ENCODE measurements around the gene SDSL. TPM values are rescaled to one million over a fixed set of nuclear protein-coding genes. Genes with fewer than 3 reads are reported as not detected.

The SDSL gene
- polyA plus RNA-seq, 3 donors, result 4.6 to 10.0 (median 6.5) TPM

DNA sequence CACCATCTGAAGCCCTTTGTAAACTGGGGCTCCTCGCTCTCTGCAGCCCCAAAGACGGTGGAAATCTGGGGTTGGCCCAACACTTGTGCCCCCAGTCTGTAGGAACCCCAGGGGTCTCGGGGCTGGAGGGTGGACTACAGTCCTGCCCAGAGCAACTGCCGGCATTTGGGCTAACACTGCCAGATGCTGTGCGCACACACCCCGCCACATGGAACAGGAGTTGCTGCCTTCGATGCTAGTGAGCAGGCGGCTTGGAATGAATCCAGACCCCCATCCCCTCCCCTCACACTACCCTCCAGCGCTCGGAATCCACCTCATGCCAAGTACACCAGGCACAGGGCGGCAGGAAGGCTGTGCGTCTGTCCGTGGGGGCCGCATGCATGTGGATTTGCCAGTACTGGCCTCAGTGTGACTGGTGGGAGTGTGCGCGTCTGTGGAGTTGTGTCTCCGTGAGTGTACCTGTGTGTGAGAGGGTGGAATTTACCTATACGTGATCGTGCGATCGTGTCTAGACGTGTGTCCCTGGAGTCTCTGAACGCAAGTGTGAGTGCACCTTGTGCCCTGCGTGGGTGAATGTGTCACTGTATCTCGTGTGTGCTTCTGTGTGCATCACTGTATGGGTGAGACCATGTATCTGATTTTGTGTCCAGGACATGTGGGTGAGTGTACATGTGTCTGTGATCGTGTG lies 44.4 kb downstream of the SDSL start:
- peaks cover 24% of the 10 kb centered on the region for H3K4me1 Mint-ChIP-seq
- no peak overlapping the region for H2AFZ ChIP-seq (ENCODE audit: insufficient read depth, low read depth, low read length, poor library complexity, severe bottlenecking)
- TF ChIP-seq, protein P1, sequence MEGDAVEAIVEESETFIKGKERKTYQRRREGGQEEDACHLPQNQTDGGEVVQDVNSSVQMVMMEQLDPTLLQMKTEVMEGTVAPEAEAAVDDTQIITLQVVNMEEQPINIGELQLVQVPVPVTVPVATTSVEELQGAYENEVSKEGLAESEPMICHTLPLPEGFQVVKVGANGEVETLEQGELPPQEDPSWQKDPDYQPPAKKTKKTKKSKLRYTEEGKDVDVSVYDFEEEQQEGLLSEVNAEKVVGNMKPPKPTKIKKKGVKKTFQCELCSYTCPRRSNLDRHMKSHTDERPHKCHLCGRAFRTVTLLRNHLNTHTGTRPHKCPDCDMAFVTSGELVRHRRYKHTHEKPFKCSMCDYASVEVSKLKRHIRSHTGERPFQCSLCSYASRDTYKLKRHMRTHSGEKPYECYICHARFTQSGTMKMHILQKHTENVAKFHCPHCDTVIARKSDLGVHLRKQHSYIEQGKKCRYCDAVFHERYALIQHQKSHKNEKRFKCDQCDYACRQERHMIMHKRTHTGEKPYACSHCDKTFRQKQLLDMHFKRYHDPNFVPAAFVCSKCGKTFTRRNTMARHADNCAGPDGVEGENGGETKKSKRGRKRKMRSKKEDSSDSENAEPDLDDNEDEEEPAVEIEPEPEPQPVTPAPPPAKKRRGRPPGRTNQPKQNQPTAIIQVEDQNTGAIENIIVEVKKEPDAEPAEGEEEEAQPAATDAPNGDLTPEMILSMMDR (IDR thresholded peaks at IDR 0.05), result no peak
- H3K9ac ChIP-seq (ENCODE audit: insufficient read depth, low read length, poor library complexity, severe bottlenecking), result no peak overlapping the region
- peaks cover 78 to 96% of the 10 kb centered on the region in 2 donors for H3K27me3 ChIP-seq (ENCODE audit: control insufficient read depth in 2 of 2, insufficient read depth in 2 of 2, low read length in 2 of 2)
- no peaks in the 10 kb centered on the region for H4K20me1 ChIP-seq (ENCODE audit: insufficient read depth, low read length)
- intact Hi-C loops (cut with micrococcal nuclease), result no loop called here
- no peaks in the 10 kb centered on the region for H3K36me3 ChIP-seq (replicated peaks in 1 of 2; ENCODE audit: control insufficient read depth in 1 of 2, insufficient read depth in 2 of 2, low read length in 2 of 2)
- H3K4me3 ChIP-seq (replicated peaks in 1 of 3; ENCODE audit: low read depth in 2 of 3, low read length in 3 of 3), result no peak overlapping the region
- peak overlapping the region in 1 of 2 donors; percentile 79 for H3K4me3 Mint-ChIP-seq
- DNase-seq, result no peak
- H3K27ac Mint-ChIP-seq, result no peak overlapping the region
- H3K9me3 ChIP-seq (replicated peaks in 1 of 2; ENCODE audit: control insufficient read depth in 1 of 2, insufficient read depth in 1 of 2, low read length in 2 of 2), result peaks cover 3 to 52% of the 10 kb centered on the region in 2 donors
- peak overlapping the region; percentile 49 for H3K4me2 ChIP-seq (replicated peaks; ENCODE audit: extremely low read depth, low read length, poor library complexity, severe bottlenecking)
- 16% methylated on average over 20 of the region's 26 CpGs for WGBS (ENCODE audit: insufficient coverage)
- H3K27me3 Mint-ChIP-seq (ENCODE audit: low read depth in 3 of 3), result peaks cover 82 to 97% (median 95%) of the 10 kb centered on the region in 3 donors
- H3K36me3 Mint-ChIP-seq, result peaks cover 0 to 12% of the 10 kb centered on the region in 2 donors
- no peaks in the 10 kb centered on the region for H3K79me2 ChIP-seq (ENCODE audit: insufficient read depth, low read length)
- H3K9me3 Mint-ChIP-seq, result peaks cover 0 to 30% (median 18%) of the 10 kb centered on the region in 7 donors
- peaks cover 5 to 20% of the 10 kb centered on the region in 2 donors for H3K4me1 ChIP-seq (ENCODE audit: control insufficient read depth in 1 of 2, insufficient read depth in 2 of 2, low read length in 2 of 2)
- no peak overlapping the region for H3K27ac ChIP-seq (ENCODE audit: low read depth in 1 of 2, low read length in 2 of 2)

DNA sequence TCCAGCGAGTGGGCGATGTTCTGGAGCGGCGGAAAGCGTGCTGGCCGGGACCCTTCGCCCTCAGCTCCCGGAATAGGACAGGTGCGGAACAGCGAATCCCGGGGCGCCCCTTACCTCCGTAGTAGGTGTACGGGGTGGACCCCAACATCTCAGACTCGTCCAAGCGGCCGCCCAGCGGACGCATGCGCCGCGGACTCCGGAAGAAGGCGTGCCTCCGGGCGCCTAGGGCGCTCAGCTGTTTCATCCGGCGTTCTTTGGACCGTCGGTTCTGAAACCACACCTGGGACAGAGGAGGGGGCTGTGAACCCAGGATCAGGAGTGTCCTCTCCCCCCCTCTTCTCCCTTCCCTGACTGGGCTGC lies 44.9 kb downstream of the SDSL start:
- Histone ChIP-seq H3K27me3 (ENCODE audit: control insufficient read depth in 2 of 2, insufficient read depth in 2 of 2, low read length in 2 of 2) (peaks cover 75 to 96% of the 10 kb centered on the region in 2 donors), H3K4me2 (replicated peaks; ENCODE audit: extremely low read depth, low read length, poor library complexity, severe bottlenecking) (peak overlapping the region; percentile 49), H3K9ac (ENCODE audit: insufficient read depth, low read length, poor library complexity, severe bottlenecking) (no peak overlapping the region), H2AFZ (ENCODE audit: insufficient read depth, low read depth, low read length, poor library complexity, severe bottlenecking) (no peak overlapping the region), H3K36me3 (replicated peaks in 1 of 2; ENCODE audit: control insufficient read depth in 1 of 2, insufficient read depth in 2 of 2, low read length in 2 of 2) (no peaks in the 10 kb centered on the region), H3K79me2 (ENCODE audit: insufficient read depth, low read length) (no peaks in the 10 kb centered on the region), H4K20me1 (ENCODE audit: insufficient read depth, low read length) (no peaks in the 10 kb centered on the region), H3K4me3 (replicated peaks in 1 of 3; ENCODE audit: low read depth in 2 of 3, low read length in 3 of 3) (peak overlapping the region in 1 of 3 experiments; percentile 39), H3K4me1 (ENCODE audit: control insufficient read depth in 1 of 2, insufficient read depth in 2 of 2, low read length in 2 of 2) (peaks cover 4 to 18% of the 10 kb centered on the region in 2 donors), H3K9me3 (replicated peaks in 1 of 2; ENCODE audit: control insufficient read depth in 1 of 2, insufficient read depth in 1 of 2, low read length in 2 of 2) (peaks cover 3 to 52% of the 10 kb centered on the region in 2 donors), H3K27ac (ENCODE audit: low read depth in 1 of 2, low read length in 2 of 2) (no peak overlapping the region)
- Mint-ChIP-seq H3K27me3 (ENCODE audit: low read depth in 3 of 3) (peaks cover 84 to 99% (median 95%) of the 10 kb centered on the region in 3 donors), H3K36me3 (peaks cover 0 to 12% of the 10 kb centered on the region in 2 donors), H3K4me3 (peak overlapping the region in 1 of 2 donors; percentile 79), H3K9me3 (peaks cover 0 to 33% (median 18%) of the 10 kb centered on the region in 7 donors), H3K27ac (no peak overlapping the region), H3K4me1 (peaks cover 22% of the 10 kb centered on the region)
- intact Hi-C loops (cut with micrococcal nuclease), result no loop called here
- TF ChIP-seq, protein P1 (IDR thresholded peaks at IDR 0.05), result no peak
- WGBS (ENCODE audit: insufficient coverage), result 4% methylated on average over 31 of the region's 31 CpGs
- DNase-seq, result no peak

All from CD14-positive monocyte (primary cell).